HCT116 (cell line): Measurements from ENCODE around the gene TRIM39. TPM values are rescaled to one million over a fixed set of nuclear protein-coding genes. Genes with fewer than 3 reads are reported as not detected.

Experiments used
- ATAC-seq: fragments of 200-7000 bp; cut with Tn5 transposase; 2 replicates; pipeline ENCODE4 v1.9.1; 2020; ENCODE audit warnings: mild to moderate bottlenecking, moderate library complexity
- BruUV-seq: library from RNA; stranded (reverse); fragments of 400-500 nt; replicated peaks from 2 replicates; lab custom pipeline; 2021; lab: Mats Ljungman, UMichigan
- CTCF ChIA-PET: fragments of 300-600 bp; sonication (Branson Sonifier 250); formaldehyde crosslinking; loops from one replicate; lab custom pipeline; 2021; ENCODE audit warnings: antibody characterized with exemption; lab: Charles Lee
- POLR2A ChIA-PET: fragments of 300-600, 350-600 bp; sonication (Branson Sonifier 250); formaldehyde crosslinking; loops from one replicate; lab custom pipeline; 2021; ENCODE audit warnings: antibody characterized with exemption; lab: Charles Lee
- RAD21 ChIA-PET, 2 experiments: fragments of 300-600 bp; sonication (Branson Sonifier 250); formaldehyde crosslinking; loops; one replicate each; lab custom pipeline; 2023; ENCODE audit warnings: low total read pairs in 2 of 2; ENCODE audit not compliant: uncharacterized antibody in 2 of 2, unreplicated experiment in 2 of 2, low non-redundant PET in 1 of 2; lab: Charles Lee
- DNase-seq: peaks from one replicate; pipeline ENCODE4 v3.0.0-alpha.2; 2010; ENCODE audit warnings: low read depth, low spot score
- H2AFZ ChIP-seq: fragments of 200-600 bp; shearing (Covaris generic), sonication (generic); 2 replicates; pipeline ENCODE4 v1.6.1; 2017; ENCODE audit warnings: low read depth, mixed run types, mixed read lengths, antibody characterized with exemption, low read length; ENCODE audit not compliant: poor library complexity, severe bottlenecking
- H3K27ac ChIP-seq: 2 replicates; pipeline ENCODE4 v1.5.1; 2012; ENCODE audit warnings: low read depth, low read length
- H3K27me3 ChIP-seq: fragments of 200-600 bp; sonication (generic); 2 replicates; pipeline ENCODE4 v1.6.1; 2016; ENCODE audit warnings: mixed run types, low read length, mixed read lengths; ENCODE audit not compliant: insufficient read depth
- H3K36me3 ChIP-seq, 2 experiments: fragments of 200-500 bp in 1 of 2; fragments of 200-600 bp in 1 of 2; sonication (Bioruptor generic) in 1 of 2; sonication (generic) in 1 of 2; 2 replicates each; pipeline versions ENCODE4 v1.5.1 to v1.6.1; 2014 to 2016; ENCODE audit warnings: low read length in 2 of 2, inconsistent platforms in 1 of 2, mixed read lengths in 1 of 2, mixed run types in 1 of 2; ENCODE audit not compliant: insufficient read depth in 2 of 2, control insufficient read depth in 1 of 2
- H3K4me1 ChIP-seq, 2 experiments: fragments of 200-600 bp in 1 of 2; sonication (generic) in 1 of 2; 2 replicates each; pipeline versions ENCODE4 v1.5.1 to v1.6.1; 2012 to 2017; ENCODE audit warnings: low read length in 2 of 2, inconsistent platforms in 1 of 2, mild to moderate bottlenecking in 1 of 2, mixed read lengths in 1 of 2, mixed run types in 1 of 2, moderate library complexity in 1 of 2; ENCODE audit not compliant: insufficient read depth in 2 of 2, control insufficient read depth in 1 of 2
- H3K4me2 ChIP-seq: fragments of 200-600 bp; sonication (generic); 2 replicates; pipeline ENCODE4 v1.6.1; 2017; ENCODE audit warnings: mixed run types, low read length, mixed read lengths
- H3K4me3 ChIP-seq, 2 experiments: fragments of 200-600 bp in 1 of 2; sonication (generic) in 1 of 2; replicated peaks in 1 of 2; 2 replicates each; pipeline ENCODE4 v1.5.1; 2011 to 2016; ENCODE audit warnings: low read length in 2 of 2, control low read depth in 1 of 2, low read depth in 1 of 2, mild to moderate bottlenecking in 1 of 2, mixed read lengths in 1 of 2, mixed run types in 1 of 2
- H3K79me2 ChIP-seq: fragments of 200-600 bp; sonication (generic); 2 replicates; pipeline ENCODE4 v1.6.1; 2017; ENCODE audit warnings: mild to moderate bottlenecking, mixed run types, low read length, moderate library complexity, mixed read lengths; ENCODE audit not compliant: insufficient read depth
- H3K9ac ChIP-seq: fragments of 200-600 bp; sonication (generic); 2 replicates; pipeline ENCODE4 v1.6.1; 2016; ENCODE audit warnings: low read length, mixed read lengths
- H3K9me2 ChIP-seq: fragments of 200-600 bp; sonication (generic), shearing (Covaris generic); 2 replicates; pipeline ENCODE4 v1.6.1; 2017; ENCODE audit warnings: mixed run types, mild to moderate bottlenecking, moderate library complexity; ENCODE audit not compliant: insufficient read depth
- H3K9me3 ChIP-seq, 2 experiments: fragments of 200-500 bp in 1 of 2; fragments of 200-600 bp in 1 of 2; sonication (Bioruptor generic) in 1 of 2; sonication (generic) in 1 of 2; 2 replicates each; pipeline ENCODE4 v1.6.1; 2014 to 2017; ENCODE audit warnings: low read length in 2 of 2, mixed read lengths in 2 of 2, inconsistent platforms in 1 of 2, low read depth in 1 of 2, mild to moderate bottlenecking in 1 of 2, mixed run types in 1 of 2, moderate library complexity in 1 of 2; ENCODE audit not compliant: control insufficient read depth in 1 of 2, insufficient read depth in 1 of 2
- H4K20me1 ChIP-seq: fragments of 200-600 bp; sonication (generic), shearing (Covaris generic); 2 replicates; pipeline ENCODE4 v1.6.1; 2017; ENCODE audit warnings: mixed run types, mild to moderate bottlenecking, moderate library complexity; ENCODE audit not compliant: insufficient read depth
- POLR2A ChIP-seq: IDR thresholded peaks from 2 replicates; pipeline ENCODE4 v1.7.0; 2011; ENCODE audit warnings: borderline replicate concordance; ENCODE audit not compliant: insufficient read depth, insufficient read length; ENCODE audit errors: extremely low read depth
- RAD21 ChIP-seq: IDR thresholded peaks from 2 replicates; pipeline ENCODE4 v1.6.1; 2012; ENCODE audit warnings: low read depth, mild to moderate bottlenecking
- SP1 ChIP-seq: IDR thresholded peaks from 2 replicates; pipeline ENCODE4 v1.6.1; 2012; ENCODE audit warnings: low read depth
- YY1 ChIP-seq: IDR thresholded peaks from 2 replicates; pipeline ENCODE4 v1.6.1; 2011; ENCODE audit warnings: low read length, low read depth, moderate library complexity, mild to moderate bottlenecking; ENCODE audit not compliant: insufficient replicate concordance; ENCODE audit errors: extremely low read depth
- ZNF274 ChIP-seq: fragments of 200-500 bp; sonication (Bioruptor generic); IDR thresholded peaks from 2 replicates; pipeline ENCODE4 v1.6.1; 2014; ENCODE audit warnings: mild to moderate bottlenecking, low read depth, low read length, inconsistent platforms
- intact Hi-C: fragments of 100-400 bp; cut with micrococcal nuclease; formaldehyde crosslinking; loops from 2 replicates; pipeline ENCODE4 v1.10.0; 2022
- total RNA-seq: library from RNA; stranded (reverse); gene quantifications from one replicate; pipeline ENCODE4 v1.2.1, GENCODE V29; 2021; ENCODE audit not compliant: unreplicated experiment

TRIM39 gene
- total RNA-seq, 1 experiment from 2014 or later, result 11.2 TPM

- H3K36me3 ChIP-seq, result 0 out of 4 replicates have a peak, but pooled peaks cover 0 to 2% of the 10 kb centered on the region in 2 experiments
- RAD21 ChIA-PET, result no interaction called here
- H3K27ac ChIP-seq, result no peak overlapping the region
- no peak overlapping the region for H3K4me3 ChIP-seq
- no peaks in the 10 kb centered on the region for H4K20me1 ChIP-seq
- no peak for TF ChIP-seq YY1
- no peak for TF ChIP-seq SP1
- no peak for TF ChIP-seq POLR2A
- TF ChIP-seq, all 23 proteins: peak for 0
- Histone ChIP-seq H3K4me2 (no peak overlapping the region), H3K27me3 (no peaks in the 10 kb centered on the region), H3K4me1 (no peaks in the 10 kb centered on the region), H3K9me3 (peaks cover 22 to 25% of the 10 kb centered on the region in 2 experiments; a peak in 3 of 4 replicates), H2AFZ (no peak overlapping the region), H3K9me2 (no peaks in the 10 kb centered on the region), H3K79me2 (no peaks in the 10 kb centered on the region), H3K9ac (no peak overlapping the region)
- BruUV-seq, result no TSS peak
- no peak for ATAC-seq
- POLR2A ChIA-PET, result no interaction called here
- intact Hi-C loops, result no loop called here
- CTCF ChIA-PET, result no interaction called here
- no peak for DNase-seq
Observed at GRCh38 chr6:30283761-30284160, 43.0 kb upstream of the TRIM39 start.

- Histone ChIP-seq H3K9ac (no peak overlapping the region), H3K9me2 (no peaks in the 10 kb centered on the region), H3K27me3 (no peaks in the 10 kb centered on the region), H3K79me2 (no peaks in the 10 kb centered on the region), H3K27ac (no peak overlapping the region), H4K20me1 (no peaks in the 10 kb centered on the region), H3K9me3 (peaks cover 8 to 17% of the 10 kb centered on the region in 2 experiments; a peak in 3 of 4 replicates), H3K4me1 (no peaks in the 10 kb centered on the region), H3K4me2 (no peak overlapping the region), H3K36me3 (peaks cover 6 to 16% of the 10 kb centered on the region in 2 experiments; a peak in 1 of 4 replicates), H2AFZ (no peak overlapping the region), H3K4me3 (no peak overlapping the region)
- RAD21 ChIA-PET, result no interaction called here
- TF ChIP-seq RAD21 (no peak), ZNF274 (no peak)
- ATAC-seq (no peak), DNase-seq (no peak)
- CTCF ChIA-PET, result no interaction called here
- no TSS peak for BruUV-seq
- POLR2A ChIA-PET, result no interaction called here
- intact Hi-C loops, result no loop called here
Observed at GRCh38 chr6:30287139-30287538, 39.6 kb upstream of the TRIM39 start.
